Left ventricle myocardium superior (tissue), 1 donor: ENCODE measurements around the gene EVI5. TPM values are rescaled to one million over a fixed set of nuclear protein-coding genes. Genes with fewer than 3 reads are reported as not detected.
"Not testable (repeated sequence)": the region's sequence is repeated elsewhere in the genome, so short reads cannot be mapped to it uniquely, and the experiment has no call there.

Source experiments
- ATAC-seq: fragments of 200-7000 bp; cut with Tn5 transposase; one replicate; pipeline ENCODE4 v1.9.1; 2020; ENCODE audit warnings: mild to moderate bottlenecking, moderate library complexity
- DNase-seq: peaks from one replicate; pipeline ENCODE4 v3.0.0-alpha.2; 2020
- intact Hi-C: fragments of 100-400 bp; cut with micrococcal nuclease; formaldehyde crosslinking; loops from one replicate; pipeline ENCODE4 v1.11.0; 2022
- total RNA-seq: library from RNA; stranded (reverse); fragmentation: NEBNext Ultra II Directional; extraction: Animal tissue kit (Norgen Biotek cat#: 25700); gene quantifications from one replicate; pipeline ENCODE4 v1.2.1, GENCODE V29; 2021
- donor health status: DM: no; HTN: yes; CAD: no; lungs with severe emphysema.

Gene EVI5
- total RNA-seq, 1 donor from 2014 or later, result 21.2 TPM

GRCh38 chr1:92619466-92620189 lies 165.3 kb downstream of the EVI5 start:
- ATAC-seq (no peak), DNase-seq (no peak)
- intact Hi-C loops, result loop anchor here (10.0 kb wide), 1 partner anchor 315 kb away; no protein-coding TSS in a partner anchor

GRCh38 chr1:92601044-92601443 lies 183.9 kb downstream of the EVI5 start:
- intact Hi-C loops, result no loop called here
- no peak for DNase-seq
- no peak for ATAC-seq

GRCh38 chr1:92599184-92599583 lies 185.7 kb downstream of the EVI5 start:
- intact Hi-C loops, result no loop called here
- DNase-seq, result no peak
- no peak for ATAC-seq

GRCh38 chr1:92589361-92589760 lies 195.5 kb downstream of the EVI5 start:
- ATAC-seq, intact Hi-C loops, DNase-seq: not testable (repeated sequence)

GRCh38 chr1:92587445-92587844 lies 197.5 kb downstream of the EVI5 start:
- DNase-seq (no peak), ATAC-seq (no peak)
- intact Hi-C loops, result no loop called here

- ATAC-seq (no peak), DNase-seq (no peak)
- intact Hi-C loops, result no loop called here
Measured at GRCh38 chr1:92585831-92586230, 199.1 kb downstream of the EVI5 start.

GRCh38 chr1:92584810-92585209 lies 200.1 kb downstream of the EVI5 start:
- DNase-seq, ATAC-seq, intact Hi-C loops: not testable (repeated sequence)

GRCh38 chr1:92583821-92584760 lies 200.8 kb downstream of the EVI5 start:
- no peak for DNase-seq
- intact Hi-C loops, result no loop called here
- ATAC-seq, result no peak

GRCh38 chr1:92577261-92577895 lies 207.5 kb downstream of the EVI5 start:
- DNase-seq (peak; percentile 48), ATAC-seq (peak; percentile 75)
- intact Hi-C loops, result no loop called here

GRCh38 chr1:92575123-92575522 lies 209.8 kb downstream of the EVI5 start:
- intact Hi-C loops, result no loop called here
- ATAC-seq (no peak), DNase-seq (no peak)

- intact Hi-C loops, result no loop called here
- DNase-seq, result no peak
Measured at GRCh38 chr1:92572520-92572919, 212.4 kb downstream of the EVI5 start.

GRCh38 chr1:92571578-92571977 lies 213.3 kb downstream of the EVI5 start:
- DNase-seq (no peak), ATAC-seq (no peak)
- intact Hi-C loops, result no loop called here

More at GRCh38 chr1:92572520-92572919, 212.4 kb downstream of the EVI5 start:
- ATAC-seq, result no peak

GRCh38 chr1:92567211-92567868 lies 217.6 kb downstream of the EVI5 start:
- ATAC-seq (no peak), DNase-seq (no peak)
- intact Hi-C loops, result no loop called here

GRCh38 chr1:92563457-92564216 lies 221.3 kb downstream of the EVI5 start:
- ATAC-seq, result no peak

GRCh38 chr1:92556350-92556749 lies 228.6 kb downstream of the EVI5 start:
- intact Hi-C loops, result no loop called here
- ATAC-seq (no peak), DNase-seq (no peak)

More at GRCh38 chr1:92563457-92564216, 221.3 kb downstream of the EVI5 start:
- DNase-seq, result no peak
- intact Hi-C loops, result no loop called here

- DNase-seq, result no peak
- intact Hi-C loops, result no loop called here
- no peak for ATAC-seq
Measured at GRCh38 chr1:92554216-92554615, 230.7 kb downstream of the EVI5 start.

GRCh38 chr1:92551916-92552315 lies 233.0 kb downstream of the EVI5 start:
- ATAC-seq (no peak), DNase-seq (no peak)
- intact Hi-C loops, result no loop called here

- ATAC-seq, result no peak
- DNase-seq, result no peak
- intact Hi-C loops, result no loop called here
Measured at GRCh38 chr1:92544756-92545165, 240.1 kb downstream of the EVI5 start.
